ENCODE results near the gene SIGLEC9.
"Not testable (repeated sequence)": the region's sequence is repeated elsewhere in the genome, so short reads cannot be mapped to it uniquely, and the experiment has no call there.

SIGLEC9 gene

DNA sequence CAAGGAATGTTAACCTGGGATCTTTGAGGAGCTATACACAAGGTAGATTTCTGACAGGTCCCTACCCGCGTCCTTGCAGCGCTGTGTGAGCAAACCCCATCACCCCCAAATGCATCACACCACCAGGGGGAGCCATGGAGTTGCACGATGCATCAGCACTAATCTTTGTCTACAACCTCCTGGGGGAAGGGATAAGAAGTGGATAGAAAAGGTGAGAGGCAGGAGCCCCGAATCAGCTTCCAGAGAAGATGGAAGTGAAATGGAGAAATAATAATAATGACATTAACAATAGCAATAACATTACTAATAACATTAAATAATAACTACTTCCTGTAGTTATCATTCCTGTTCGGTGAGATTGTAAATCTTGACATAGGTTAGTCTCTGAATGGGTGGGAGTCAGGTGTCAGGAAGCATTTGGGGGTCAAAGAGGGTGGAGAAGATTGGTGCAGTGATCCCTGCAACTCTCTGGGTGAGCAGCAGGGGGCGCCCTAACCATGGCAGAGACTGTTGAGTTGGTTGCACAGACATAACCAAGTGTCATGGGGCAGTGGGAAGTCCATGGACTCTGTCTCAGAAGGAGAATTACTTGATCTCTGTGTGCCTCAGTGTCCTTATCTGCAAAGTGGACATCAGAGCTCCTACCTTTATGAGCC is 33.9 kb downstream of the SIGLEC9 start:
- no peaks in the 10 kb centered on the region for H3K9me3 ChIP-seq (ENCODE audit: control insufficient read depth, low read length)
- WGBS, 2 experiments: 48 to 53% methylated on average over 6 of the region's 7 CpGs
- no peak overlapping the region for H3K27ac ChIP-seq (ENCODE audit: insufficient read depth, low read depth, low read length, poor library complexity, severe bottlenecking)
- H3K4me1 ChIP-seq (ENCODE audit: control insufficient read depth, insufficient read depth, low read length): no peaks in the 10 kb centered on the region
- H3K4me3 ChIP-seq (ENCODE audit: insufficient read depth, low read depth, low read length): no peak overlapping the region
- no peaks in the 10 kb centered on the region for H3K36me3 ChIP-seq (ENCODE audit: control insufficient read depth, insufficient read depth, low read length)
- H3K27me3 ChIP-seq (ENCODE audit: control insufficient read depth, insufficient read depth, low read length, poor library complexity, severe bottlenecking): no peaks in the 10 kb centered on the region

DNA sequence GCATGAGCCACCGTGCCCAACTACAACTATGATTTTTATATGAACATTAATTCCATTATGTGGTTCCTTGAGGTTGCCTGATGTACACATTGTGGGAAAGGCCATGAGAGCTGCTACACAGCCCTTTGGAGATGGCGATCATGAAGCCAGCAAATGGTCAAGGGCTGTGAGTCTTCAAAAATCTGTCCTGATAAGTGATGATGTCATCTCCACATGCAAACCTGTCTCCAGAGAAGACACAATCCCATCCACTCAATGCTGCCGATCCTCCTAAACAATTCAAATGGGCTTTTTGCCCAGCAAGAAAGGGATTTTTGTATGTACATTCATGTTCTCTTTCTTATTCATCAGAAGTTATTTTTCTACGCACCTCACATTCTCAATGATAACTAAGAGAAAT is 35.0 kb downstream of the SIGLEC9 start:
- no peak overlapping the region for H3K27ac ChIP-seq (ENCODE audit: insufficient read depth, low read depth, low read length, poor library complexity, severe bottlenecking)
- no peaks in the 10 kb centered on the region for H3K36me3 ChIP-seq (ENCODE audit: control insufficient read depth, insufficient read depth, low read length)
- H3K27me3 ChIP-seq (ENCODE audit: control insufficient read depth, insufficient read depth, low read length, poor library complexity, severe bottlenecking): no peaks in the 10 kb centered on the region
- WGBS, 2 experiments: 92 to 100% methylated on average over 3 to 4 of the region's 4 CpGs
- H3K9me3 ChIP-seq (ENCODE audit: control insufficient read depth, low read length): no peaks in the 10 kb centered on the region
- no peak overlapping the region for H3K4me3 ChIP-seq (ENCODE audit: insufficient read depth, low read depth, low read length)
- no peaks in the 10 kb centered on the region for H3K4me1 ChIP-seq (ENCODE audit: control insufficient read depth, insufficient read depth, low read length)

DNA sequence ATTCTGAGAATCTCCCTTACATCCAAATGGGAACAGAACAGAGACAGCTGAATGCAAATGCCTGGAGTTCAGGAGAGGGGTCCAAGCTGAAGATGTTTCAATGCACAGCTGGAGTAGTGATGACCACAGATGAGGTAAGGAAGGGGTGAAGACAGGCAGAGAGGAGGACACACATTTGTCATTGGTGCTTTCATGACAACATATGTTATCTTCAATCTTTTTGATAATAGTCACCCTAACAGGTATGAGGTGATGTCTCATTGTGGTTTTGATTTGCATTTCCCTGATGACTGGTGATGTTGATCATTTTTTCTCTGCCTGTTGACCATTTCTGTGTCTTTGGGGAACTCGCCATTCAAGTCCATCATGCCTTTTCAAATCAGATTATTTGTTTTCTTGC is 36.6 kb downstream of the SIGLEC9 start:
- H3K9me3 ChIP-seq (ENCODE audit: control insufficient read depth, low read length): no peaks in the 10 kb centered on the region
- no peak overlapping the region for H3K4me3 ChIP-seq (ENCODE audit: insufficient read depth, low read depth, low read length)
- no peaks in the 10 kb centered on the region for H3K36me3 ChIP-seq (ENCODE audit: control insufficient read depth, insufficient read depth, low read length)
- 86 to 100% methylated on average over 1 of the region's 1 CpG for WGBS, 2 experiments
- no peaks in the 10 kb centered on the region for H3K27me3 ChIP-seq (ENCODE audit: control insufficient read depth, insufficient read depth, low read length, poor library complexity, severe bottlenecking)
- no peaks in the 10 kb centered on the region for H3K4me1 ChIP-seq (ENCODE audit: control insufficient read depth, insufficient read depth, low read length)
- H3K27ac ChIP-seq (ENCODE audit: insufficient read depth, low read depth, low read length, poor library complexity, severe bottlenecking): no peak overlapping the region

DNA sequence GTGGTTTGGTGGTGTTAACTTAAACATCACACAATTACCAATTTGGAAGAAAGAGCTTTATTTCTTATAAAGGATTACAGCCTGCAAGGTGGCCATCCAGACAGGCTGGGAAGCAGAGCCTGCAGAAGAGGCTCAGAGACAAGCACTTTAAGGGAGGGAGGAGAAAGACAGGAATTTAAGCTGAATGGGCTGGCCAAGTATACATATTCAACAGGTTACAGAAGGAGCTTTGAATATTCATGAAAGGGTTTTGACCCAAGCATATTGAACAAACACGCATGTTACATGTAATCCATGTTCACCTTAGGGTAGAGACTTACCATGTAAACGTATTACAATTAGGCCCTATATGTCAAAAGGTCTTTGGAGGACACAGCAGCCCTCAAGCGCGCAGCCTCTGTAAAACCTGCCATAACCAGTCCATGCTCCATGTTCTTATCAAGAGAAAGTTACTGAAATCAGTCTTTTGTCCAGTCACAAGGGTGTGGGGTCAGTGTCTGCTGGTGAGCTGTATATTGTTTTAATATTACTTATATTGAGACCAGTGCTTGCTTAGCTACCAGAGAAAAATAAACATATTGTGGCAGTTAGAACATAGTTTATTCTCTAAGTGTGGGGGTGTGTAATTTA is 37.3 kb downstream of the SIGLEC9 start:
- H3K36me3 ChIP-seq (ENCODE audit: control insufficient read depth, insufficient read depth, low read length): no peaks in the 10 kb centered on the region
- WGBS, 2 experiments: 90 to 93% methylated on average over 4 of the region's 4 CpGs
- no peak overlapping the region for H3K4me3 ChIP-seq (ENCODE audit: insufficient read depth, low read depth, low read length)
- H3K27ac ChIP-seq (ENCODE audit: insufficient read depth, low read depth, low read length, poor library complexity, severe bottlenecking): no peak overlapping the region
- H3K27me3 ChIP-seq (ENCODE audit: control insufficient read depth, insufficient read depth, low read length, poor library complexity, severe bottlenecking): no peaks in the 10 kb centered on the region
- no peaks in the 10 kb centered on the region for H3K4me1 ChIP-seq (ENCODE audit: control insufficient read depth, insufficient read depth, low read length)
- H3K9me3 ChIP-seq (ENCODE audit: control insufficient read depth, low read length): no peaks in the 10 kb centered on the region

DNA sequence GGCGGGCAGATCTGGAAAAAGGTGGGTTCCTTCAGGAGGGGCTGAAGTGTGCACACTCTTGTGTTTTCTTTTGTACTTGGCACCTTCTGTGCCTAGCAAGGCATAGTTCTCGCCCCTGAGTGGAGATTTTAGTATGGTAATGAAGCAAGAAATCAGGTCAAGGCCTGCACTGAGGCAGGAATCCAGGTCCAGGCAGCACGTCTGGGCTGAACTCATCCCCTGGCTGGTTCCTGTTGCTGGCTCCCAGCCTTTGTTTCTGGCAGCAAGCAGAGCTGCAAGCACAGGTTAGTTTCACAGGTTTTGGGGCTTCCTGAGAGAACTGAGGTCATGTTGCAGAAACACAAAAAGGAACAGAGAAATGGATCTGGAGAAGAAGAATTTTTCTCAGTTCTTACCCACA is 38.6 kb downstream of the SIGLEC9 start:
- H3K9me3 ChIP-seq (ENCODE audit: control insufficient read depth, low read length): no peaks in the 10 kb centered on the region
- no peaks in the 10 kb centered on the region for H3K4me1 ChIP-seq (ENCODE audit: control insufficient read depth, insufficient read depth, low read length)
- no peaks in the 10 kb centered on the region for H3K27me3 ChIP-seq (ENCODE audit: control insufficient read depth, insufficient read depth, low read length, poor library complexity, severe bottlenecking)
- H3K4me3 ChIP-seq (ENCODE audit: insufficient read depth, low read depth, low read length): no peak overlapping the region
- 83 to 86% methylated on average over 3 of the region's 3 CpGs for WGBS, 2 experiments
- no peaks in the 10 kb centered on the region for H3K36me3 ChIP-seq (ENCODE audit: control insufficient read depth, insufficient read depth, low read length)
- no peak overlapping the region for H3K27ac ChIP-seq (ENCODE audit: insufficient read depth, low read depth, low read length, poor library complexity, severe bottlenecking)

DNA sequence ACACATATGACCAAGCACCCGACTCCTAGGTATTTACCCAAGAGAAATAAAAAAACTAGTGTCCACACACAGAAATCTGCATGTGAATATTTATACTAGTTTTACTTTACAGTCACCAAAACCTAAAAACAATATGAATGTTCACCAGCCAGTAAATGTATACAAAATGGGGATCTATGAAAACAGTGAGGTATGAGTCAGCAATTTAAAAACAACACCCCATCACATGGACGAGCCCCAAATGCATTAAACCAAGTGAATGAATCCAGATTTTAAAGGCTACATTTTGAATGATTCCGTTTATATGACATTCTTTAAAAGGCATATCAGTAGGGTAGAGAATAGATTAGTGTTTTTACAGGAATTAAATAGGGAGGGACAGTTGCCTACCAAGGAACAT is 39.5 kb downstream of the SIGLEC9 start:
- H3K9me3 ChIP-seq (ENCODE audit: control insufficient read depth, low read length): no peaks in the 10 kb centered on the region
- 87 to 91% methylated on average over 3 of the region's 3 CpGs for WGBS, 2 experiments
- H3K4me3 ChIP-seq (ENCODE audit: insufficient read depth, low read depth, low read length): no peak overlapping the region
- no peaks in the 10 kb centered on the region for H3K36me3 ChIP-seq (ENCODE audit: control insufficient read depth, insufficient read depth, low read length)
- no peaks in the 10 kb centered on the region for H3K27me3 ChIP-seq (ENCODE audit: control insufficient read depth, insufficient read depth, low read length, poor library complexity, severe bottlenecking)
- no peaks in the 10 kb centered on the region for H3K4me1 ChIP-seq (ENCODE audit: control insufficient read depth, insufficient read depth, low read length)
- no peak overlapping the region for H3K27ac ChIP-seq (ENCODE audit: insufficient read depth, low read depth, low read length, poor library complexity, severe bottlenecking)

DNA sequence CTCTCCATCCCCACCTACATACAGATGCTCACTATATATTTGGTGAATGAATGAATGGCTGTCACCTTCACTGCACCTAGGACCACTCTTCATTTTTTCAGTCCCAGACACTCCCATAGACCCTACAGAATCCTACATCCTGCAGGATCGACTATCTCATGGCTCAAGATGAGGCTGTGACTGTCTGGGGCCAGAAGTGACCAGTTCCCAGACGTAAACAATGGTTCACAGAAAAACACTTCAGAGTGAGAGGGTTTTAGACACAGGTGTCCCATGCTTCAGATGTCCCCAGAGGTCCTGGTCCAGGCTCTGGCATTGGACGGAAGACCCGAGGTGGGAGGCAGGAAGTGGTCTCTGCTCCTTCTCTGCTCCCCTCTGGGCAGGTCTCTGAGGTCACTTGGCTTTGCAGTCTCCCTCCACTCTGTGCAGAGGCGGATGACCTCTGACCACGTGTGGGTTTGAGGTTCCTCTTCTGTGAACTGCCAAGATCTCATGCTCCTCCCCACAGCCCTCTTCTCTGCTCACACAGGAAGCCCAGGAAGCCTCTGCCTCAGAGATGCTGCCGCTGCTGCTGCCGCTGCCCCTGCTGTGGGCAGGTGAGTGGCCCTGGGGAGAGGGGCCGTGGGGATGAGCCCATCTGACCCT is 42.3 kb downstream of the SIGLEC9 start:
- Histone ChIP-seq H3K27me3 (ENCODE audit: control insufficient read depth, insufficient read depth, low read length, poor library complexity, severe bottlenecking) (peaks cover 4% of the 10 kb centered on the region), H3K4me1 (ENCODE audit: control insufficient read depth, insufficient read depth, low read length) (no peaks in the 10 kb centered on the region), H3K27ac (ENCODE audit: insufficient read depth, low read depth, low read length, poor library complexity, severe bottlenecking) (no peak overlapping the region), H3K36me3 (ENCODE audit: control insufficient read depth, insufficient read depth, low read length) (no peaks in the 10 kb centered on the region), H3K9me3 (ENCODE audit: control insufficient read depth, low read length) (no peaks in the 10 kb centered on the region), H3K4me3 (ENCODE audit: insufficient read depth, low read depth, low read length) (no peak overlapping the region)
- WGBS, 2 experiments: 84 to 85% methylated on average over 9 of the region's 9 CpGs

DNA sequence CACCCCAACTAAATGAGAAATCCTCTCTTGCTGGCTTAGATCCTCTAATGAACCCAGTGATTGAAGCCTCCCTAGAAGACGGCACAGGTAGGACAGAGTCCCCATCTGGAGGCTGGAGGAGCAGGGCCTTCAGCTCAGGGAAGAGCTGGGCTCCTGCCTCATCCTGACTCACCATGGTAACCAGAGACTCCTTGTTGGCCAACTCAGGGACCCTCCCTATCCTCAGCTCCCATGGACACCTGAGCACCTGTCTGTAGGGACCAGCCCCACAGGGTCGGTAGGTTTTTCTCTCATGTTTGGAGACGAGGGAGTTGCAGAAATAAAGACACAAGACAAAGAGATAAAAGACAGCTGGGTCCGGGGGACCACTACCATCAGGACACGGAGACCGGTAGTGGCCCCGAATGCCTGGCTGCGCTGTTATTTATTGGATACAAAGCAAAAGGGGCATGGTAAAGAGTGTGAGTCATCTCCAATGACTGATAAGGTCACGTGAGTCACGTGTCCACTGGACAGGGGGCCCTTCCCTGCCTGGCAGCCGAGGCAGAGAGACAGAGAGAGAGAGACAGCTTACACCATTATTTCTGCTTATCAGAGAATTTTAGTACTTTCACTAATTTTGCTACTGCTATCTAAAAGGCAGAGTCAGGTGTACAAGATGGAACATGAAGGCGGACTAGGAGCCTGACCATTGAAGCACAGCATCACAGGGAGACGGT is 44.0 kb downstream of the SIGLEC9 start:
- H3K4me1 ChIP-seq (ENCODE audit: control insufficient read depth, insufficient read depth, low read length): no peaks in the 10 kb centered on the region
- no peak overlapping the region for H3K27ac ChIP-seq (ENCODE audit: insufficient read depth, low read depth, low read length, poor library complexity, severe bottlenecking)
- H3K4me3 ChIP-seq (ENCODE audit: insufficient read depth, low read depth, low read length): no peak overlapping the region
- no peaks in the 10 kb centered on the region for H3K36me3 ChIP-seq (ENCODE audit: control insufficient read depth, insufficient read depth, low read length)
- 93% methylated on average over 13 of the region's 13 CpGs for WGBS, 2 experiments
- H3K9me3 ChIP-seq (ENCODE audit: control insufficient read depth, low read length): no peaks in the 10 kb centered on the region
- H3K27me3 ChIP-seq (ENCODE audit: control insufficient read depth, insufficient read depth, low read length, poor library complexity, severe bottlenecking): peaks cover 4% of the 10 kb centered on the region

DNA sequence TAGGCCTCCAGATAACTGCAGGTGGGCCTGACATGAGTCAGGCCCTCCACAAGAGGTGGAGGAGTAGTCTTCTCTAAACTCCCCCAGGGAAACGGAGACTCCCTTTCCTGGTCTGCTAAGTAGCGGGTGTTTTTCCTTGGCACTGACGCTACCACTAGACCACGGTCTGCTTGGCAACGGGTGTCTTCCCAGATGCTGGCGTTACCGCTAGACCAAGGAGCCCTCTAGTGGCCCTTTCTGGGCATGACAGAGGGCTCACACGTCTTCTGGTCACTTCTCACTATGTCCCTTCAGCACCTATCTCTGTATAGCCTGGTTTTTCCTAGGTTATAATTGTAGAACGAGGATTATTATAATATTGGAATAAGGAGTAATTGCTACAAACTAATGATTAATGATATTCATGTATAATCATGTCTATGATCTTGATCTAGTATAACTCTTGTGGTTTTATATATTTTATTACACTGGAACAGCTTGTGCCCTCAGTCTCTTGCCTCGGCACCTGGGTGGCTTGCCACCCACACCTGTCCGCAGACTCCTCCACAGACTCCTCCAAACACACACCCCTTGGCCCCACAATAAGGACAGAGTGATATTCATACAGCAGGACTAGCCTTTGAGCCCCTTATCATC is 44.7 kb downstream of the SIGLEC9 start:
- H3K4me1 ChIP-seq (ENCODE audit: control insufficient read depth, insufficient read depth, low read length); H3K27ac ChIP-seq (ENCODE audit: insufficient read depth, low read depth, low read length, poor library complexity, severe bottlenecking); H3K9me3 ChIP-seq (ENCODE audit: control insufficient read depth, low read length); H3K27me3 ChIP-seq (ENCODE audit: control insufficient read depth, insufficient read depth, low read length, poor library complexity, severe bottlenecking); H3K36me3 ChIP-seq (ENCODE audit: control insufficient read depth, insufficient read depth, low read length); H3K4me3 ChIP-seq (ENCODE audit: insufficient read depth, low read depth, low read length): not testable (repeated sequence)
- WGBS, 2 experiments: 25 to 27% methylated on average over 10 of the region's 11 CpGs

DNA sequence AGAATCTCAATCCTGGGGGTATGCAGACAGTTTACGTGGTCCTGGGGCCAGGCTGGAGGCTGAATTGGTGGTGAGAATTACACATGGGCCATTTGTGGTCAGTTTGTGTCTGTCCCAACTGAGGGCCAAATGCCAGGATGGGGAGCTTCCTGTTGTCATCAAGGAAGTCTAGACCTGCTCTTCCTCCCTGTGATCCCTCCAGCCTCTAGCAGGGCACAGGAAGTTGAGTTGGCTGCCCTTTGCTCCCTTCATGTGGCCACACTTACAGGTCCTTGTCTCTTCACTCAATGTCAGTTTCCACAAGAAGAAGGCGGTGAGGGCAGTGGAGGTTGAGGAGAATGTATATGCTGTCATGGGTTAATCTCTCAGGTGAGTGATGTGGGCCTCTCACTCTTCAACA is 47.5 kb downstream of the SIGLEC9 start:
- Histone ChIP-seq H3K4me3 (ENCODE audit: insufficient read depth, low read depth, low read length) (no peak overlapping the region), H3K27me3 (ENCODE audit: control insufficient read depth, insufficient read depth, low read length, poor library complexity, severe bottlenecking) (peaks cover 4% of the 10 kb centered on the region), H3K27ac (ENCODE audit: insufficient read depth, low read depth, low read length, poor library complexity, severe bottlenecking) (no peak overlapping the region), H3K4me1 (ENCODE audit: control insufficient read depth, insufficient read depth, low read length) (no peaks in the 10 kb centered on the region), H3K9me3 (ENCODE audit: control insufficient read depth, low read length) (no peaks in the 10 kb centered on the region), H3K36me3 (ENCODE audit: control insufficient read depth, insufficient read depth, low read length) (no peaks in the 10 kb centered on the region)
- 95 to 98% methylated on average over 2 of the region's 2 CpGs for WGBS, 2 experiments

Measured in ectodermal cell (in vitro differentiated cells).